Embryonic facial prominence (tissue), 1 donor: ENCODE measurements around the gene FGF14.
"Not testable (repeated sequence)": the region's sequence is repeated elsewhere in the genome, so short reads cannot be mapped to it uniquely, and the experiment has no call there.

Experiments
- DNase-seq: peaks from one replicate; pipeline ENCODE4 v3.0.0-alpha.2; 2016; ENCODE audit errors: extremely low spot score

The FGF14 gene

GRCh38 chr13:102195566-102196462, 206.0 kb downstream of the FGF14 start:
- DNase-seq = no peak

- DNase-seq = no peak
Measured at GRCh38 chr13:102192858-102193257, 209.0 kb downstream of the FGF14 start.

GRCh38 chr13:102191951-102192502, 209.8 kb downstream of the FGF14 start:
- DNase-seq = no peak

GRCh38 chr13:102190930-102191329, 210.9 kb downstream of the FGF14 start:
- no peak for DNase-seq

- DNase-seq = no peak
Measured at GRCh38 chr13:102187313-102187712, 214.5 kb downstream of the FGF14 start.

- DNase-seq = no peak
Measured at GRCh38 chr13:102185375-102185984, 216.4 kb downstream of the FGF14 start.

GRCh38 chr13:102183509-102184182, 218.2 kb downstream of the FGF14 start:
- no peak for DNase-seq

- no peak for DNase-seq
Measured at GRCh38 chr13:102182170-102182569, 219.7 kb downstream of the FGF14 start.

- no peak for DNase-seq
Measured at GRCh38 chr13:102177431-102177830, 224.4 kb downstream of the FGF14 start.

GRCh38 chr13:102176846-102177245, 225.0 kb downstream of the FGF14 start:
- no peak for DNase-seq

GRCh38 chr13:102172406-102172805, 229.4 kb downstream of the FGF14 start:
- DNase-seq = no peak

GRCh38 chr13:102170305-102170704, 231.5 kb downstream of the FGF14 start:
- no peak for DNase-seq

GRCh38 chr13:102169471-102170015, 232.3 kb downstream of the FGF14 start:
- DNase-seq = no peak

GRCh38 chr13:102152790-102153189, 249.1 kb downstream of the FGF14 start:
- no peak for DNase-seq

- no peak for DNase-seq
Measured at GRCh38 chr13:102147353-102147752, 254.5 kb downstream of the FGF14 start.

- no peak for DNase-seq
Measured at GRCh38 chr13:102145750-102146149, 256.1 kb downstream of the FGF14 start.

GRCh38 chr13:102142473-102142826, 259.4 kb downstream of the FGF14 start:
- no peak for DNase-seq

- no peak for DNase-seq
Measured at GRCh38 chr13:102141625-102142472, 260.0 kb downstream of the FGF14 start.

- no peak for DNase-seq
Measured at GRCh38 chr13:102139626-102140025, 262.2 kb downstream of the FGF14 start.

GRCh38 chr13:102138635-102139190, 263.1 kb downstream of the FGF14 start:
- no peak for DNase-seq

- not testable (repeated sequence) for DNase-seq
Measured at GRCh38 chr13:102137904-102138303, 263.9 kb downstream of the FGF14 start.
